HEK293 (cell line): ENCODE results near the gene RRP12.

Experiments
- CTCF ChIA-PET: fragments of 350-600 bp; formaldehyde crosslinking; extraction: SDS; loops from one replicate; lab custom pipeline; 2021; ENCODE audit warnings: antibody characterized with exemption; lab: Yijun Ruan, JAX
- POLR2A ChIA-PET: fragments of 300-600 bp; formaldehyde crosslinking; extraction: SDS; loops from one replicate; lab custom pipeline; 2020; ENCODE audit warnings: antibody characterized with exemption, inconsistent platforms; lab: Yijun Ruan, JAX
- H3K27ac ChIP-seq: fragments of 200-500 bp; sonication (Bioruptor generic); 2 replicates; pipeline ENCODE4 v1.5.1; 2014; ENCODE audit warnings: low read depth, low read length, control low read depth, inconsistent platforms; ENCODE audit errors: extremely low read depth
- H3K36me3 ChIP-seq, 2 experiments: fragments of 200-500 bp in 1 of 2; sonication (Bioruptor generic) in 1 of 2; 1 replicate in 1 of 2; 2 replicates in 1 of 2; pipeline ENCODE4 v1.5.1; 2014 to 2017; ENCODE audit warnings: inconsistent platforms in 2 of 2, low read length in 2 of 2; ENCODE audit not compliant: control insufficient read depth in 2 of 2, insufficient read depth in 1 of 2
- H3K4me1 ChIP-seq: fragments of 200-500 bp; sonication (Bioruptor generic); 2 replicates; pipeline ENCODE4 v1.5.1; 2014; ENCODE audit warnings: mild to moderate bottlenecking, low read length, inconsistent platforms; ENCODE audit not compliant: control insufficient read depth, insufficient read depth
- H3K4me3 ChIP-seq: 2 replicates; pipeline ENCODE4 v1.5.1; 2011; ENCODE audit warnings: low read depth, mild to moderate bottlenecking, control low read depth, low read length, moderate library complexity
- H3K9me3 ChIP-seq: fragments of 200-500 bp; sonication (Bioruptor generic); 2 replicates; pipeline ENCODE4 v1.5.1; 2014; ENCODE audit warnings: low read depth, low read length, inconsistent platforms; ENCODE audit not compliant: control insufficient read depth, insufficient read depth
- FEZF1 ChIP-seq: fragments of 450-650 bp; formaldehyde crosslinking; IDR thresholded peaks from 2 replicates; pipeline ENCODE4 v1.5.1; 2016; ENCODE audit warnings: missing biosample characterization, missing genetic modification characterization
- GLI2 ChIP-seq: fragments of 450-650 bp; formaldehyde crosslinking; IDR thresholded peaks from 2 replicates; pipeline ENCODE4; 2017; ENCODE audit warnings: missing biosample characterization, missing genetic modification characterization, low read depth, borderline replicate concordance
- GLIS1 ChIP-seq: fragments of 450-650 bp; formaldehyde crosslinking; IDR thresholded peaks from 2 replicates; pipeline ENCODE4 v1.5.1; 2016; ENCODE audit warnings: missing biosample characterization, missing genetic modification characterization
- KLF7 ChIP-seq: fragments of 450-650 bp; formaldehyde crosslinking; IDR thresholded peaks from 2 replicates; pipeline ENCODE4 v1.5.1; 2016; ENCODE audit warnings: missing biosample characterization, missing genetic modification characterization, borderline replicate concordance
- PRDM4 ChIP-seq: fragments of 450-650 bp; formaldehyde crosslinking; IDR thresholded peaks from 2 replicates; pipeline ENCODE4 v1.5.1; 2017; ENCODE audit warnings: missing biosample characterization, missing genetic modification characterization
- PRDM6 ChIP-seq: fragments of 450-650 bp; formaldehyde crosslinking; IDR thresholded peaks from 2 replicates; pipeline ENCODE4 v1.5.1; 2017; ENCODE audit warnings: missing biosample characterization, missing genetic modification characterization
- SCRT1 ChIP-seq: fragments of 450-650 bp; formaldehyde crosslinking; IDR thresholded peaks from 2 replicates; pipeline ENCODE4 v1.5.1; 2016; ENCODE audit warnings: missing biosample characterization, missing genetic modification characterization, borderline replicate concordance
- ZBTB10 ChIP-seq: fragments of 450-650 bp; formaldehyde crosslinking; IDR thresholded peaks from 2 replicates; pipeline ENCODE4 v1.5.1; 2016; ENCODE audit warnings: missing biosample characterization, missing genetic modification characterization
- ZBTB7A ChIP-seq: fragments of 450-650 bp; formaldehyde crosslinking; IDR thresholded peaks from 2 replicates; pipeline ENCODE4 v1.5.1; 2016; ENCODE audit warnings: low read depth, missing biosample characterization, missing genetic modification characterization
- ZFP41 ChIP-seq: fragments of 450-650 bp; formaldehyde crosslinking; IDR thresholded peaks from 2 replicates; pipeline ENCODE4 v1.5.1; 2016; ENCODE audit warnings: missing biosample characterization, missing genetic modification characterization, borderline replicate concordance
- ZNF10 ChIP-seq: fragments of 450-650 bp; formaldehyde crosslinking; IDR thresholded peaks from 2 replicates; pipeline ENCODE4 v1.5.1; 2017; ENCODE audit warnings: missing biosample characterization, missing genetic modification characterization
- ZNF132 ChIP-seq: fragments of 450-650 bp; formaldehyde crosslinking; IDR thresholded peaks from 2 replicates; pipeline ENCODE4 v1.5.1; 2017; ENCODE audit warnings: missing biosample characterization, missing genetic modification characterization, borderline replicate concordance
- ZNF239 ChIP-seq: fragments of 450-650 bp; formaldehyde crosslinking; IDR thresholded peaks from 2 replicates; pipeline ENCODE4 v1.5.1; 2016; ENCODE audit warnings: missing biosample characterization, missing genetic modification characterization
- ZNF266 ChIP-seq: fragments of 450-650 bp; formaldehyde crosslinking; IDR thresholded peaks from 2 replicates; pipeline ENCODE4 v1.5.1; 2016; ENCODE audit warnings: missing biosample characterization, missing genetic modification characterization, low read depth
- ZNF362 ChIP-seq: fragments of 450-650 bp; formaldehyde crosslinking; IDR thresholded peaks from 2 replicates; pipeline ENCODE4 v1.5.1; 2016; ENCODE audit warnings: missing biosample characterization, missing genetic modification characterization
- ZNF510 ChIP-seq: fragments of 450-650 bp; formaldehyde crosslinking; IDR thresholded peaks from 2 replicates; pipeline ENCODE4 v1.5.1; 2018; ENCODE audit warnings: mild to moderate bottlenecking, missing genetic modification characterization, missing biosample characterization; ENCODE audit not compliant: insufficient replicate concordance
- ZNF518A ChIP-seq: fragments of 450-650 bp; formaldehyde crosslinking; conservative IDR thresholded peaks from 2 replicates; pipeline ENCODE4 v1.5.1; 2016; ENCODE audit warnings: low read depth, missing biosample characterization, missing genetic modification characterization
- ZNF549 ChIP-seq: fragments of 450-650 bp; IDR thresholded peaks from 2 replicates; pipeline ENCODE4 v1.5.1; 2018; ENCODE audit warnings: missing biosample characterization, missing genetic modification characterization, mild to moderate bottlenecking, inconsistent platforms, moderate library complexity
- ZNF654 ChIP-seq: fragments of 450-650 bp; formaldehyde crosslinking; IDR thresholded peaks from 2 replicates; pipeline ENCODE4 v1.5.1; 2016; ENCODE audit warnings: low read depth, missing biosample characterization, missing genetic modification characterization

RRP12 gene

GRCh38 chr10:97381626-97382025 is 19.5 kb downstream of the RRP12 start:
- H3K9me3 ChIP-seq, result no peaks in the 10 kb centered on the region
- POLR2A ChIA-PET, result no interaction called here
- H3K4me1 ChIP-seq, result no peaks in the 10 kb centered on the region
- H3K27ac ChIP-seq, result no peak overlapping the region
- H3K4me3 ChIP-seq, result no peak overlapping the region
- no peak for TF ChIP-seq ZNF132 (tag by site-specific recombination)
- TF ChIP-seq ZNF549, result no peak
- no peak for TF ChIP-seq ZNF362
- no peak for TF ChIP-seq KLF7 (tag by site-specific recombination)
- TF ChIP-seq SCRT1 (tag by site-specific recombination), result no peak
- no peak for TF ChIP-seq ZNF10 (tag by site-specific recombination)
- TF ChIP-seq GLI2 (tag by site-specific recombination), result no peak
- peaks cover 5 to 61% of the 10 kb centered on the region in 2 experiments; a peak in 2 of 3 replicates for H3K36me3 ChIP-seq
- CTCF ChIA-PET, result no interaction called here

GRCh38 chr10:97380516-97380915 is 20.6 kb downstream of the RRP12 start:
- H3K27ac ChIP-seq, result no peak overlapping the region
- ChIA-PET POLR2A (no interaction called here), CTCF (no interaction called here)
- no peaks in the 10 kb centered on the region for H3K4me1 ChIP-seq
- peaks cover 8 to 60% of the 10 kb centered on the region in 2 experiments; a peak in 2 of 3 replicates for H3K36me3 ChIP-seq
- TF ChIP-seq ZNF239 (tag by site-specific recombination), result no peak
- no peak for TF ChIP-seq ZNF266 (tag by site-specific recombination)
- TF ChIP-seq GLI2 (tag by site-specific recombination), result no peak
- TF ChIP-seq ZFP41 (tag by site-specific recombination), result no peak
- no peak for TF ChIP-seq ZNF510 (tag by site-specific recombination)
- no peak for TF ChIP-seq PRDM6 (tag by site-specific recombination)
- TF ChIP-seq FEZF1 (tag by site-specific recombination), result no peak
- no peak for TF ChIP-seq ZBTB10 (tag by site-specific recombination)
- no peak for TF ChIP-seq PRDM4 (tag by site-specific recombination)
- no peak for TF ChIP-seq ZNF654 (tag by site-specific recombination)
- TF ChIP-seq ZNF518A, result no peak
- no peak for TF ChIP-seq GLIS1
- no peak for TF ChIP-seq ZBTB7A (tag by site-specific recombination)
- no peaks in the 10 kb centered on the region for H3K9me3 ChIP-seq
- H3K4me3 ChIP-seq, result no peak overlapping the region
